Hepatocyte (in vitro differentiated cells): ENCODE measurements around the gene TBKBP1. TPM values are rescaled to one million over a fixed set of nuclear protein-coding genes. Genes with fewer than 3 reads are reported as not detected.

Source experiments
- DNase-seq: peaks from one replicate; pipeline ENCODE4 v3.0.0-alpha.2; 2016; ENCODE audit warnings: low spot score
- H2AFZ ChIP-seq: fragments of 200-600 bp; sonication (generic); 2 replicates; pipeline ENCODE4 v1.6.0; 2016; ENCODE audit warnings: antibody characterized with exemption, mild to moderate bottlenecking
- H3K27ac ChIP-seq: fragments of 200-600 bp; sonication (generic); 2 replicates; pipeline ENCODE4 v1.5.1; 2016; ENCODE audit warnings: mild to moderate bottlenecking
- H3K27me3 ChIP-seq: fragments of 200-600 bp; sonication (generic); 2 replicates; pipeline ENCODE4 v1.6.1; 2016
- H3K36me3 ChIP-seq: fragments of 200-600 bp; sonication (generic); replicated peaks from 2 replicates; pipeline ENCODE4 v1.5.1; 2016; ENCODE audit warnings: low read depth; ENCODE audit not compliant: insufficient read depth
- H3K4me1 ChIP-seq: fragments of 200-600 bp; sonication (generic); 2 replicates; pipeline ENCODE4 v1.5.1; 2016; ENCODE audit warnings: mild to moderate bottlenecking, moderate library complexity; ENCODE audit not compliant: insufficient read depth
- H3K4me2 ChIP-seq: fragments of 200-600 bp; sonication (generic); 2 replicates; pipeline ENCODE4 v1.6.0; 2016
- H3K4me3 ChIP-seq: fragments of 200-600 bp; sonication (generic); 2 replicates; pipeline ENCODE4 v1.5.1; 2016; ENCODE audit warnings: mild to moderate bottlenecking
- H3K79me2 ChIP-seq: fragments of 200-600 bp; sonication (generic); 2 replicates; pipeline ENCODE4 v1.6.0; 2017; ENCODE audit warnings: mild to moderate bottlenecking
- H3K9me2 ChIP-seq: fragments of 200-600 bp; sonication (generic); replicated peaks from 2 replicates; pipeline ENCODE4 v1.6.0; 2017; ENCODE audit warnings: mild to moderate bottlenecking; ENCODE audit not compliant: insufficient read depth
- H3K9me3 ChIP-seq: fragments of 200-600 bp; sonication (generic); 2 replicates; pipeline ENCODE4 v1.5.1; 2016; ENCODE audit warnings: low read depth, mild to moderate bottlenecking
- H4K20me1 ChIP-seq: fragments of 200-600 bp; sonication (generic); 2 replicates; pipeline ENCODE4 v1.6.0; 2016; ENCODE audit warnings: mild to moderate bottlenecking; ENCODE audit not compliant: insufficient read depth, poor library complexity, severe bottlenecking
- EZH2 ChIP-seq: fragments of 200-600 bp; sonication (generic); IDR thresholded peaks from 2 replicates; pipeline ENCODE4 v1.6.1; 2016; ENCODE audit warnings: antibody characterized with exemption, mild to moderate bottlenecking, borderline replicate concordance
- EZH2phosphoT487 ChIP-seq: fragments of 200-600 bp; sonication (generic); IDR thresholded peaks from one replicate; pipeline ENCODE4 v1.6.1; 2018; ENCODE audit warnings: antibody characterized with exemption, mild to moderate bottlenecking, low read depth, moderate library complexity; ENCODE audit not compliant: unreplicated experiment, severe bottlenecking
- WGBS: methylation state at CpG from one replicate; pipeline ENCODE4 v1.1.6; 2016; ENCODE audit warnings: low lambda C conversion rate; ENCODE audit errors: missing lambda C conversion rate; 5-methylcytosine and 5-hydroxymethylcytosine counted together
- polyA plus RNA-seq: library from polyadenylated mRNA; unstranded; fragments of >200 nt; fragmentation: Nextera tagmentation; extraction: Ambion mirVana; gene quantifications from 2 replicates; pipeline ENCODE4 v1.2.1, GENCODE V29; 2016
- total RNA-seq: library from RNA; depleted of rRNA; stranded (reverse); fragments of >200 nt; gene quantifications from 2 replicates; pipeline ENCODE4 v1.2.3, GENCODE V29; 2014
- TF ChIP-seq, protein P1 (sequence below): fragments of 200-600 bp; sonication (generic); IDR thresholded peaks from 2 replicates; pipeline ENCODE4 v1.5.1; 2016; ENCODE audit warnings: antibody characterized with exemption, mild to moderate bottlenecking; ENCODE audit not compliant: poor library complexity

Gene TBKBP1
- total and polyA plus RNA-seq, 2 experiments from 2014 or later = 7.5 to 17.8 TPM

- Histone ChIP-seq H3K27me3 (no peaks in the 10 kb centered on the region), H3K9me2 (no peaks in the 10 kb centered on the region), H3K79me2 (no peaks in the 10 kb centered on the region), H4K20me1 (peaks cover 5% of the 10 kb centered on the region), H3K9me3 (no peaks in the 10 kb centered on the region), H3K27ac (no peak overlapping the region), H3K4me1 (peaks cover 9% of the 10 kb centered on the region), H2AFZ (no peak overlapping the region), H3K36me3 (no peaks in the 10 kb centered on the region), H3K4me3 (no peak overlapping the region), H3K4me2 (no peak overlapping the region)
- WGBS = 87% methylated on average over 8 of the region's 9 CpGs
- no peak for DNase-seq
- TF ChIP-seq EZH2phosphoT487 = no peak
- TF ChIP-seq, protein P1, sequence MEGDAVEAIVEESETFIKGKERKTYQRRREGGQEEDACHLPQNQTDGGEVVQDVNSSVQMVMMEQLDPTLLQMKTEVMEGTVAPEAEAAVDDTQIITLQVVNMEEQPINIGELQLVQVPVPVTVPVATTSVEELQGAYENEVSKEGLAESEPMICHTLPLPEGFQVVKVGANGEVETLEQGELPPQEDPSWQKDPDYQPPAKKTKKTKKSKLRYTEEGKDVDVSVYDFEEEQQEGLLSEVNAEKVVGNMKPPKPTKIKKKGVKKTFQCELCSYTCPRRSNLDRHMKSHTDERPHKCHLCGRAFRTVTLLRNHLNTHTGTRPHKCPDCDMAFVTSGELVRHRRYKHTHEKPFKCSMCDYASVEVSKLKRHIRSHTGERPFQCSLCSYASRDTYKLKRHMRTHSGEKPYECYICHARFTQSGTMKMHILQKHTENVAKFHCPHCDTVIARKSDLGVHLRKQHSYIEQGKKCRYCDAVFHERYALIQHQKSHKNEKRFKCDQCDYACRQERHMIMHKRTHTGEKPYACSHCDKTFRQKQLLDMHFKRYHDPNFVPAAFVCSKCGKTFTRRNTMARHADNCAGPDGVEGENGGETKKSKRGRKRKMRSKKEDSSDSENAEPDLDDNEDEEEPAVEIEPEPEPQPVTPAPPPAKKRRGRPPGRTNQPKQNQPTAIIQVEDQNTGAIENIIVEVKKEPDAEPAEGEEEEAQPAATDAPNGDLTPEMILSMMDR = no peak
- TF ChIP-seq EZH2 = no peak
Measured at GRCh38 chr17:47697906-47698711, 4.1 kb downstream of the TBKBP1 start.

- no peaks in the 10 kb centered on the region for H3K9me3 ChIP-seq
- H2AFZ ChIP-seq = no peak overlapping the region
- peak; percentile 65 for DNase-seq
- 73% methylated on average over 25 of the region's 25 CpGs for WGBS
- H3K4me2 ChIP-seq = no peak overlapping the region
- no peak overlapping the region for H3K4me3 ChIP-seq
- no peaks in the 10 kb centered on the region for H3K36me3 ChIP-seq
- no peaks in the 10 kb centered on the region for H3K79me2 ChIP-seq
- no peaks in the 10 kb centered on the region for H3K9me2 ChIP-seq
- H3K27ac ChIP-seq = no peak overlapping the region
- H3K4me1 ChIP-seq = peaks cover 6% of the 10 kb centered on the region
- H3K27me3 ChIP-seq = no peaks in the 10 kb centered on the region
- TF ChIP-seq EZH2 (no peak), EZH2phosphoT487 (no peak)
- TF ChIP-seq, protein P1 = peak; percentile 98
- peaks cover 5% of the 10 kb centered on the region for H4K20me1 ChIP-seq
Measured at GRCh38 chr17:47698749-47699535, 5.0 kb downstream of the TBKBP1 start.

GRCh38 chr17:47699536-47699840, 5.5 kb downstream of the TBKBP1 start:
- Histone ChIP-seq H3K36me3 (no peaks in the 10 kb centered on the region), H4K20me1 (peaks cover 5% of the 10 kb centered on the region), H3K27ac (no peak overlapping the region), H3K4me2 (no peak overlapping the region), H2AFZ (no peak overlapping the region), H3K4me1 (peaks cover 6% of the 10 kb centered on the region), H3K4me3 (no peak overlapping the region), H3K79me2 (no peaks in the 10 kb centered on the region), H3K9me3 (no peaks in the 10 kb centered on the region), H3K9me2 (no peaks in the 10 kb centered on the region), H3K27me3 (no peaks in the 10 kb centered on the region)
- TF ChIP-seq, protein P1 = no peak
- TF ChIP-seq EZH2 (no peak), EZH2phosphoT487 (no peak)
- WGBS = 100% methylated on average over 4 of the region's 4 CpGs
- DNase-seq = no peak
